Measurements from ENCODE around the gene DCAF6. TPM values are rescaled to one million over a fixed set of nuclear protein-coding genes. Genes with fewer than 3 reads are reported as not detected.

The DCAF6 gene
- total and polyA plus RNA-seq, 8 donors: 39.7 to 62.7 (median 55.0) TPM

GRCh38 chr1:167905671-167906070, 30.8 kb upstream of the DCAF6 start:
- Histone ChIP-seq H3K27me3 (no peaks in the 10 kb centered on the region), H3K36me3 (no peaks in the 10 kb centered on the region), H3K27ac (peak overlapping the region; percentile 28 to 70), H3K4me1 (peaks cover 9 to 11% of the 10 kb centered on the region in 2 donors), H3K9me3 (peaks cover 0 to 5% of the 10 kb centered on the region in 2 donors), H3K4me3 (no peak overlapping the region)
- DNase-seq: no peak
- ATAC-seq: peak; percentile 44
- no peak for TF ChIP-seq CTCF (IDR thresholded peaks at IDR 0.05)
- intact Hi-C loops (cut with DNase I): no loop called here

DNA sequence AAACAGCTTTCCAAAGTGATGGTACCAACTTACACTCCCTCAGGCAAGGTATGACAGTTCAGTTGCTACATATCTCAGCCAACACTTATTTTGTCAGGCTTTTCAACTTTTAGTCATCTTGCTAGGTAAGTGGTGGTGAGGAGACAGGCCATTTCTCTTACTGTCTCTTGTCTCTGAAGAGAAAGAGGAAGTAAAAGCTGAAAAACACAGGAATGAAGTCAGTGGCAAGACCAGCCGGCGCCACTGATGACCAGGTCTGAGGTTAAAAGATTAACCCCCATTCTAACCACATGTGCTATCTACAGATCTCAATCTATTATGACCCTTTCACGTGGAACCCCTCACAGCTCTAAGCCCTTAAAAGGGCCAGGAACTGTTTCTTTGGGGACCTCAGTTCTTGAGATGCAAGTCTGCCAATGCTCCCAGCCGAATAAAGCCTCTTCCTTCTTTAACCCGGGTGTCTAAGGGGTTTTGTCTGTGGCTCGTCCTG, 26.7 kb upstream of the DCAF6 start:
- no peak for TF ChIP-seq CTCF (IDR thresholded peaks at IDR 0.05)
- DNase-seq (no peak), ATAC-seq (no peak)
- H3K4me1 ChIP-seq: peaks cover 7 to 12% of the 10 kb centered on the region in 2 donors
- H3K27ac ChIP-seq: no peak overlapping the region
- H3K4me3 ChIP-seq: no peak overlapping the region
- no peaks in the 10 kb centered on the region for H3K36me3 ChIP-seq
- H3K27me3 ChIP-seq: no peaks in the 10 kb centered on the region
- peaks cover 0 to 5% of the 10 kb centered on the region in 2 donors for H3K9me3 ChIP-seq
- intact Hi-C loops (cut with DNase I): no loop called here

DNA sequence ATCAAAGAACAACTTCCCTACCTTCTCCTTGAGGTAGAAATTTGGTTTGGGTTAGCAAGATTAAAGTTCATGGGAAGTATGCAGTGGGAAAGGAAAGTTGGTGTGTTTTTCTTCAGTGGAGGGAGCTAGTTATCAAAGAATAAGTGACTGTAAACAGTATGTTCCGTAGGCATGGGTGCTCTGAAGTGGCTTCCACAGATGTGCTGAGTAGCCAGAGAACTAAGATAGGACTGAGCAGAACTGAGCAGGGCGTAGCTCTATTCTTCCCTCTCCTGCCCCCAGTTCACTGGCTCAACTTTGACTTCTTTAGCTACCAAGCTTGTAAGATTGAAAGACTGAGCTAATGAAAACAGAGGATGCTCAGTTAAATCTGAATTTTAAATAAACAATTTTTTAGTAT, 26.0 kb upstream of the DCAF6 start:
- Histone ChIP-seq H3K36me3 (peaks cover 0 to 5% of the 10 kb centered on the region in 2 donors), H3K4me3 (no peak overlapping the region), H3K27me3 (no peaks in the 10 kb centered on the region), H3K9me3 (peaks cover 0 to 5% of the 10 kb centered on the region in 2 donors), H3K4me1 (peaks cover 0 to 5% of the 10 kb centered on the region in 2 donors), H3K27ac (no peak overlapping the region)
- intact Hi-C loops (cut with DNase I): no loop called here
- TF ChIP-seq CTCF (IDR thresholded peaks at IDR 0.05): no peak
- ATAC-seq (peak; percentile 49), DNase-seq (no peak)

DNA sequence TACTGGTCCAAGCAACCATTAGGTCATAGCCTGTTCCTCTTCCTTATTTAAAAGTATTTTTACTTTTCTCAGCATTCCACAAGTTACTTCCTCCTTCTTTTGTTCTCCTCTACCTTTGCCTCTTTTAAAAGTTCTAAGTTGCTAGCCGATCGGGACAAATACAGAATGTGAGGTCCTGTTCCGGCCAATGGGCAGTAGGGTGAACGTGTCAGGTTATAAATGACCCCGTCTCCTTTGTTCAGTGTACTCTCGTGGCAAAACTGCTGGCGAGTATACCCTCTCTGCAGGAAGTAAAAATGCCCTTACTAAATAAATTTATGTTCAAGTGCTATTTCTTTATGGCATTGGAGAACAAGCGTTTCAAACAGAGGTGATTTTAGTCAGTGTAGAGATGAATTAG, 25.1 kb upstream of the DCAF6 start:
- intact Hi-C loops (cut with DNase I): no loop called here
- peaks cover 0 to 5% of the 10 kb centered on the region in 2 donors for H3K4me1 ChIP-seq
- H3K9me3 ChIP-seq: peaks cover 0 to 5% of the 10 kb centered on the region in 2 donors
- no peaks in the 10 kb centered on the region for H3K27me3 ChIP-seq
- DNase-seq (no peak), ATAC-seq (no peak)
- no peak overlapping the region for H3K4me3 ChIP-seq
- TF ChIP-seq CTCF (IDR thresholded peaks at IDR 0.05): no peak
- peaks cover 0 to 14% of the 10 kb centered on the region in 2 donors for H3K36me3 ChIP-seq
- peak overlapping the region in 1 of 2 donors; percentile 28 for H3K27ac ChIP-seq

DNA sequence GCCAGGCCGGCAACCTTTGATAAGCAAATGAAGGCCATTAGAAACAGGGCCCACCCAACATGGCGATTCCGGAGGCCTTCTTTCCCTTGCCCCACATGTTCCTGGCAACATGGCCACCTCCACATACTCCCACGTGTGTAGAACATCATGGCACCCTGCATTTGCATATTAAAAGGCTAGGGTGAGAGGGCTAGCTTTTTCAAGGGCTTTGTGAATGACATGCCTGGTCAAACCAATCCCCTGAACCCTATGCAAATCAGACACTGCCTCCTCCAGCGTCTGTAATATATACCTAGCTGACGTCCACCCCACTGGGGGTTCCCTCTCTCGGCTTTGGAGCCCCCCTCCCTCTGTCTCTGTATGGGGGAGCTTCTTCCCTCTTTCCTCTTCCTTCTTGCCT, 24.2 kb upstream of the DCAF6 start:
- H3K36me3 ChIP-seq: peaks cover 0 to 23% of the 10 kb centered on the region in 2 donors
- H3K4me3 ChIP-seq: no peak overlapping the region
- no peak overlapping the region for H3K27ac ChIP-seq
- H3K4me1 ChIP-seq: peaks cover 0 to 5% of the 10 kb centered on the region in 2 donors
- peaks cover 0 to 5% of the 10 kb centered on the region in 2 donors for H3K9me3 ChIP-seq
- DNase-seq: no peak
- H3K27me3 ChIP-seq: no peaks in the 10 kb centered on the region
- intact Hi-C loops (cut with DNase I): no loop called here
- no peak for ATAC-seq
- no peak for TF ChIP-seq CTCF (IDR thresholded peaks at IDR 0.05)
